Neural cell (in vitro differentiated cells): ENCODE data around the gene HLA-DQA1.

ENCODE experiments used
- CTCF ChIP-seq: fragments of 450-650 bp; IDR thresholded peaks from 2 replicates; pipeline ENCODE4 v1.5.1; 2014; ENCODE audit warnings: antibody characterized with exemption, mild to moderate bottlenecking, moderate library complexity; ENCODE audit not compliant: poor library complexity, severe bottlenecking
- RAD21 ChIP-seq: fragments of 450-650 bp; conservative IDR thresholded peaks from 2 replicates; pipeline ENCODE4 v1.6.1; 2014; ENCODE audit warnings: antibody characterized with exemption, mild to moderate bottlenecking, moderate library complexity
- SMC3 ChIP-seq: fragments of 450-650 bp; conservative IDR thresholded peaks from 2 replicates; pipeline ENCODE4 v1.6.1; 2014; ENCODE audit warnings: antibody characterized with exemption, mild to moderate bottlenecking, moderate library complexity; ENCODE audit not compliant: poor library complexity
- TAF1 ChIP-seq: IDR thresholded peaks from 2 replicates; pipeline ENCODE4 v1.6.1; 2012; ENCODE audit warnings: low read depth

GRCh38 chr6:32659856-32660595 is 22.8 kb downstream of the HLA-DQA1 start:
- TF ChIP-seq CTCF (no peak), RAD21 (no peak), TAF1 (no peak), SMC3 (no peak)
